ENCODE measurements around the gene INO80.

DNA sequence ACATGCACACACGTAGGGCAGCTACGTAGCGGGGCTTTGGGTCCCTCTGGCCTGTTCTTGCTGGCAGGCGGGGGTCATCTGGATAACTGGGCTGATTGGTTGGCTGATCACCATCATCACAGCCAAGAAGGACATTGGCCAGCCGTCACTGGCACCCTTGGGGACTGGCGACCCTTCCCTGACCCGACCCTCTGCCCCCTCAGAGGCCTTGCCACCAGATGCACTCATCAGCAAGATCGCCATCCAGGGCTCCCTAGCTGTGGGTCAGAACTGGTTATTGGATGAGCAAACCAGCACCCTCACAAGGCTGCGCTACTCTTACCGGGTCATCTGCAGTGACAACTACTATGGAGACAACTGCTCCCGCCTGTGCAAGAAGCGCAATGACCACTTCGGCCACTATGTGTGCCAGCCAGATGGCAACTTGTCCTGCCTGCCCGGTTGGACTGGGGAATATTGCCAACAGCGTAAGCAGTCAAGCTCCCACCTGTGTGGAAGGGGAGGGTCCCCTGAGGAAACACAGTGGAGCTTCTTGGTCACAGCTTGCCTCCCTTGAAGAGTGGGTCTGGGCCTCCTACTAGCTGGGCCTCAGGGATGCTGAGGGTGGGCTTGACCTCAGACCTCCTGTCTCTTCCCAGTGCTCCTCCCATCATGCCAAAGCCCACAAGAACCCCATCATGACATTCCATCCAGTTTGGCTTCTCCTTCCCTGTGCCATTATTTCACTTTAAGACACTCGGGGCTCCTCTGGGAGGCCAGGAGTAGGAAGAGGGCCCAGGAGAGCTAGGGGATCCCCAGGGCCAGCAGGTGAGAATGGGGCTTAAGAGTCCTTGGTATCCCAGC is 184.6 kb downstream of the INO80 start:
- TF ChIP-seq, protein P1, sequence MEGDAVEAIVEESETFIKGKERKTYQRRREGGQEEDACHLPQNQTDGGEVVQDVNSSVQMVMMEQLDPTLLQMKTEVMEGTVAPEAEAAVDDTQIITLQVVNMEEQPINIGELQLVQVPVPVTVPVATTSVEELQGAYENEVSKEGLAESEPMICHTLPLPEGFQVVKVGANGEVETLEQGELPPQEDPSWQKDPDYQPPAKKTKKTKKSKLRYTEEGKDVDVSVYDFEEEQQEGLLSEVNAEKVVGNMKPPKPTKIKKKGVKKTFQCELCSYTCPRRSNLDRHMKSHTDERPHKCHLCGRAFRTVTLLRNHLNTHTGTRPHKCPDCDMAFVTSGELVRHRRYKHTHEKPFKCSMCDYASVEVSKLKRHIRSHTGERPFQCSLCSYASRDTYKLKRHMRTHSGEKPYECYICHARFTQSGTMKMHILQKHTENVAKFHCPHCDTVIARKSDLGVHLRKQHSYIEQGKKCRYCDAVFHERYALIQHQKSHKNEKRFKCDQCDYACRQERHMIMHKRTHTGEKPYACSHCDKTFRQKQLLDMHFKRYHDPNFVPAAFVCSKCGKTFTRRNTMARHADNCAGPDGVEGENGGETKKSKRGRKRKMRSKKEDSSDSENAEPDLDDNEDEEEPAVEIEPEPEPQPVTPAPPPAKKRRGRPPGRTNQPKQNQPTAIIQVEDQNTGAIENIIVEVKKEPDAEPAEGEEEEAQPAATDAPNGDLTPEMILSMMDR (IDR thresholded peaks at IDR 0.05): no peak
- no peak for TF ChIP-seq POLR2AphosphoS5 (IDR thresholded peaks at IDR 0.05; ENCODE audit: insufficient read depth in 1 of 2, low read depth in 1 of 2)
- TF ChIP-seq POLR2A (IDR thresholded peaks at IDR 0.05): no peak

Data from vagina (tissue), 2 donors.